ENCODE results near the gene MYO1D.

Gene MYO1D

DNA sequence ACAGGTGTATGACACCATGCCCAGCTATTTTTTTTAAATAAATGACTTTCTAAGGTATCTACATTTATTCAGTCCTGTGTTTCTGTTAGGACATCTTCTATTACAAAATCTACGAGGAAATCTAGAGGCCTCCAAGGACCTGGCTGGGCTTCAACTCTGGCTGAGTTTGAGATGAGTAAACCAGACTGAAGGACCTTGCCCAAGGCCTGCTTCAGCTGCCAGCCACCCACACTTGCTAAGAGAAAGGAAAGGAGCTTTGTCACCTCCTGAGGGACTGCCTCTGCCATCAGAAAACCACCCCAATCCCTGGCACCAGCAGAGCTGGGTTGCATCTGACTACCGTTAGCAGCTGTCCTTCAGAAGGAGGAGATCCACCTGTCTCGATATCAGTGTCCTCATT is 1.3 kb upstream of the MYO1D start:
- TF ChIP-seq, protein P1, sequence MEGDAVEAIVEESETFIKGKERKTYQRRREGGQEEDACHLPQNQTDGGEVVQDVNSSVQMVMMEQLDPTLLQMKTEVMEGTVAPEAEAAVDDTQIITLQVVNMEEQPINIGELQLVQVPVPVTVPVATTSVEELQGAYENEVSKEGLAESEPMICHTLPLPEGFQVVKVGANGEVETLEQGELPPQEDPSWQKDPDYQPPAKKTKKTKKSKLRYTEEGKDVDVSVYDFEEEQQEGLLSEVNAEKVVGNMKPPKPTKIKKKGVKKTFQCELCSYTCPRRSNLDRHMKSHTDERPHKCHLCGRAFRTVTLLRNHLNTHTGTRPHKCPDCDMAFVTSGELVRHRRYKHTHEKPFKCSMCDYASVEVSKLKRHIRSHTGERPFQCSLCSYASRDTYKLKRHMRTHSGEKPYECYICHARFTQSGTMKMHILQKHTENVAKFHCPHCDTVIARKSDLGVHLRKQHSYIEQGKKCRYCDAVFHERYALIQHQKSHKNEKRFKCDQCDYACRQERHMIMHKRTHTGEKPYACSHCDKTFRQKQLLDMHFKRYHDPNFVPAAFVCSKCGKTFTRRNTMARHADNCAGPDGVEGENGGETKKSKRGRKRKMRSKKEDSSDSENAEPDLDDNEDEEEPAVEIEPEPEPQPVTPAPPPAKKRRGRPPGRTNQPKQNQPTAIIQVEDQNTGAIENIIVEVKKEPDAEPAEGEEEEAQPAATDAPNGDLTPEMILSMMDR (IDR thresholded peaks at IDR 0.05; ENCODE audit: low read depth, low read length): no peak
- peak; percentile 46 to 85 for DNase-seq (ENCODE audit: low read depth in 2 of 2)
- no peak overlapping the region for H3K4me3 ChIP-seq (replicated peaks in 1 of 2; ENCODE audit: low read depth in 2 of 2, low read length in 2 of 2)

DNA sequence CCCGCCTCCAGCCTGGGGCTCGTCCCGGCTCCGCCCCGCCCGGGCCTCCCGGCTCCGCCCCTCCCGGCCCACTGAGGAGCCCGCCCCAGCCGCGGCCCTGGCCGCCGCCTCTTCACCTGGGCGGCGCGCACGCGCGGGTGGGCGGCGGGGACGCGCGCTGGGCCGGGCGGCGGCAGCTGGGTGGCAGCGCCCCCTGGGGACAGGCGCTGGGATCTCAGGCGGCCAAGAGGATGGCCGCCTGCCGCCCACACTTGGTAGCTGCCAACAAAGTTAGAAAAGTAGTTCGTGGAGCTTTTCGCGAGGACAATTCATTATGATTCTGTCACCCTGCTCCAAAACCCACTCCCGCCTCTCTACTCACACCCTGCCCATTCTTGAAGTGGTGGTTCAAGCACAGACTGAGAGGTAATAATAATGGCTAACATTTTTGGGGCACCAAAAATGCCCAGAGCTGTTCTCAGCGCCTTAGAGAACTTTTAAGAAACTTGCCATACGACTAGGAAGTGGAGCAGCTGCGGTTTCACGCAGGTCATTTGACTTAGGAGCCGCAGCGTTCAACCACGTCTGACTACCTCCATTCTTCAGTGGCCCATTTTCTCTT is 340 bp upstream of the MYO1D start:
- H3K4me3 ChIP-seq (replicated peaks in 1 of 2; ENCODE audit: low read depth in 2 of 2, low read length in 2 of 2): peak overlapping the region; percentile 48 to 80
- TF ChIP-seq, protein P1 (IDR thresholded peaks at IDR 0.05; ENCODE audit: low read depth, low read length): peak; percentile 78
- DNase-seq (ENCODE audit: low read depth in 2 of 2): peak; percentile 83 to 89

DNA sequence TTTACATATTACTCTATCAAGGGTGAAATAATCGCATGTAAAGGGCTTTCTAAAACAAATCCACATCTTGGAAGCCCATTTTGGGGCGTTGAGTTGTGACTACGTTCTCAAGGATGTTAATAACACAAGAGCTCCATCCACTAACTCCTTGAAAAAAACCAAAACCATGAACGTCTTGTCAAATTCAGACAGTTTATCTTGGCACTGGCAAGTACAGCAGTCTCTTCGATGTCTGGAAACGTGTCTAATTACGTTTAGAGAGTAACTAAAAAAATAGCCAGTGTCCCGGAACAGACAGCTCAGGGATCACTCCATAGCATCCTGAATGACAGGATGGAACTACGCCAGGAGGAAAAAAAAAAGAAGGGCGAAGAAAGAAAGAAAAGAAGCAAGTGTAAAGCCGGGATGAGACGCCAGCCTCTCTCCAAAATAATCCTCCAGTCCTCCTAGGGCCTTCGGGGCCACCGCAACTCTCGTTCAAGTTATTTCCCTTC is 954 bp downstream of the MYO1D start:
- TF ChIP-seq, protein P1 (IDR thresholded peaks at IDR 0.05; ENCODE audit: low read depth, low read length): no peak
- peak overlapping the region; percentile 48 to 80 for H3K4me3 ChIP-seq (replicated peaks in 1 of 2; ENCODE audit: low read depth in 2 of 2, low read length in 2 of 2)
- DNase-seq (ENCODE audit: low read depth in 2 of 2): peak; percentile 20 to 55

DNA sequence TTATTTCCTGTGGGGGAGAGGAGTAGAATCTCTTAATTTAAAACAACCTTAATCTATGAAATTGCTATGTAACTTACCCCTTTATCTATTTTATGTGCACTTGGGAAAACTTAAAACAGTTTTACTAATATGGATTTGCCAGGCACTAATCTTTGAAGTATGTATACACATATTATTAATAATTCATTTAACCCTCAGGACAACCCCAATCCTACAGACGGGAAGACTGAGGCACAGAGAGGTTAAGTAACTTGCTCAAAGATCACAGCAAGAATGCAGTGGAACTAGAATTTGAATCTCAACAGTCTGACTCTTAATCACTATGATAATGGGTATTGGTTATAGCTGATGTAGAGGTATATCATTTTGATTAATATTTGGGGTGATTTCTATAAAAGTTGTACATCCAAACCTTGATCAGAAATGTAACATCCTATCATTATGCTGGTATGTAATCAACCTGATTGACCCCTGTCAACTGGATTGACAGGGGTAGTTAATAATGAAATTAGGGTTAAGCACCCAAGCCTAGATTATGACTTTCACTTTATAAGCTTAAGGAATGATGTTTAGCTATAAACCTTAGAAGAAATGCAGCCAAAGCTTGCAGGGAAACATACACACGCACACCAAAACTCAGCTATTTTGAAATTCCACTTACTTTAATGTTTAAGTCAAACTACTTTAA is 1.6 kb downstream of the MYO1D start:
- H3K4me3 ChIP-seq (replicated peaks in 1 of 2; ENCODE audit: low read depth in 2 of 2, low read length in 2 of 2): peak overlapping the region in 1 of 2 donors; percentile 80
- no peak for DNase-seq (ENCODE audit: low read depth in 2 of 2)
- TF ChIP-seq, protein P1 (IDR thresholded peaks at IDR 0.05; ENCODE audit: low read depth, low read length): no peak

DNA sequence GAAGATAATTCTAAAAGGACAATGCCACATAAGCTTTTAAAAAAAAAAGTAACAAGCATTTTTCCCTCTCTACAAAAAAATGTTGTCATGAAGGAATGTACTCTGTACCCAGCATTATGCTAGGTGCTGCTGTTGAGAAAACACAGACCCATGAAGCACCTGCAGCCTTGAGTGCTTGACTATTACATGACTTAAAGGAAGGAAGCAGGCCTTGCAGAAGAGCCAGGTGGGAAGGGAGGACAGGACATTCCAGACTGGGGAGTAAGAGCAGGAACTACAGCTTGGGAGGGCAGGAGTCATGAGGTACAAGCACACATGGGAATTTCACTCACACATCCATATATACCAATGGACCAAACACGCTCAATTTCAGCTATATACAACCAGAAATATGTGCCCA is 3.8 kb downstream of the MYO1D start:
- H3K4me3 ChIP-seq (replicated peaks in 1 of 2; ENCODE audit: low read depth in 2 of 2, low read length in 2 of 2): no peak overlapping the region
- no peak for DNase-seq (ENCODE audit: low read depth in 2 of 2)
- TF ChIP-seq, protein P1 (IDR thresholded peaks at IDR 0.05; ENCODE audit: low read depth, low read length): no peak

DNA sequence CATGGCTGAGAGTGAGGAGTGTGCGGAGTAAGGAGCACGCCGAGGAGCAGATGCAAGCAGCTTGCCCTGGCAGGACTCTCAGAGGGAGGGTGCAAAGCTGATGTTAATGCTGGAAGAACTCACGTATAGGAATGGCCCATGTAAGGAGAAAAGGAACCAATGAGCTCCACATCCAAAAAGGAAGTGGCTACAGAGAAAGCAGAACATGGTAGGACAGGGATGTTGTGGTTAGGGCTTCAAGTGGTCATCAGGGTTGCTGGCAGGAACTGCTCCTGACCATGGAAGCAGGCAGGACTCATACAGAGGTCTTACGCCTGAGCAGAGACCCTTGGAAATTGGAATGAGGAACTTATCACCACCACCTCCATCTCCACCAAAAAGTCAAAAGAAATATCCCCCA is 5.2 kb downstream of the MYO1D start:
- H3K4me3 ChIP-seq (replicated peaks in 1 of 2; ENCODE audit: low read depth in 2 of 2, low read length in 2 of 2): no peak overlapping the region
- TF ChIP-seq, protein P1 (IDR thresholded peaks at IDR 0.05; ENCODE audit: low read depth, low read length): no peak
- no peak for DNase-seq (ENCODE audit: low read depth in 2 of 2)
